Testis (tissue), 2 donors: ENCODE measurements around the gene DAD1.

ENCODE experiments used
- CTCF ChIP-seq, 3 experiments: fragments of 450-650 bp in 2 of 3; fragments of 200-600 bp in 1 of 3; sonication (generic) in 1 of 3; IDR thresholded peaks; one replicate each; pipeline ENCODE4 v1.5.1; 2016 to 2019; ENCODE audit warnings: antibody characterized with exemption in 3 of 3, mild to moderate bottlenecking in 2 of 3, moderate library complexity in 1 of 3
- POLR2A ChIP-seq: fragments of 450-650 bp; IDR thresholded peaks from one replicate; pipeline ENCODE4 v1.6.1; 2017; ENCODE audit warnings: antibody characterized with exemption, mild to moderate bottlenecking, moderate library complexity

- TF ChIP-seq POLR2A (no peak), CTCF (IDR thresholded peaks at IDR 0.05) (no peak)
Measured at GRCh38 chr14:22579881-22580280, 9.1 kb downstream of the DAD1 start.
